Ishikawa (cell line): ENCODE measurements around the gene COL13A1.

ENCODE experiments used
- CEBPB ChIP-seq: IDR thresholded peaks from 2 replicates; pipeline ENCODE4 v1.6.1; 2012
- CREB1 ChIP-seq: IDR thresholded peaks from 2 replicates; pipeline ENCODE4 v1.6.1; 2012; ENCODE audit warnings: low read depth
- EGR1 ChIP-seq: IDR thresholded peaks from 2 replicates; pipeline ENCODE4 v1.6.1; 2012
- EP300 ChIP-seq: IDR thresholded peaks from 2 replicates; pipeline ENCODE4 v1.6.1; 2012; ENCODE audit warnings: borderline replicate concordance
- FOXM1 ChIP-seq: IDR thresholded peaks from 2 replicates; pipeline ENCODE4 v1.6.1; 2012; ENCODE audit warnings: low read depth, borderline replicate concordance
- MAX ChIP-seq: IDR thresholded peaks from 2 replicates; pipeline ENCODE4 v1.6.1; 2012
- NFIC ChIP-seq: IDR thresholded peaks from 2 replicates; pipeline ENCODE4 v1.6.1; 2012
- RAD21 ChIP-seq: IDR thresholded peaks from 2 replicates; pipeline ENCODE4 v1.6.1; 2012; ENCODE audit warnings: low read depth
- REST ChIP-seq: IDR thresholded peaks from 2 replicates; pipeline ENCODE4 v1.6.1; 2012; ENCODE audit warnings: low read depth, mild to moderate bottlenecking
- TAF1 ChIP-seq: IDR thresholded peaks from 2 replicates; pipeline ENCODE4 v1.6.1; 2012; ENCODE audit warnings: low read depth, mild to moderate bottlenecking
- TCF12 ChIP-seq: IDR thresholded peaks from 2 replicates; pipeline ENCODE4 v1.6.1; 2012; ENCODE audit warnings: low read depth
- TEAD4 ChIP-seq: IDR thresholded peaks from 2 replicates; pipeline ENCODE4 v1.6.1; 2012
- USF1 ChIP-seq: IDR thresholded peaks from 2 replicates; pipeline ENCODE4 v1.6.1; 2012
- YY1 ChIP-seq: IDR thresholded peaks from 2 replicates; pipeline ENCODE4 v1.6.1; 2012; ENCODE audit warnings: low read depth
- ZBTB7A ChIP-seq: IDR thresholded peaks from 2 replicates; pipeline ENCODE4 v1.6.1; 2012; ENCODE audit warnings: low read depth

Gene COL13A1

GRCh38 chr10:69867699-69868558 is 66.2 kb downstream of the COL13A1 start:
- no peak for TF ChIP-seq RAD21
- no peak for TF ChIP-seq USF1
- TF ChIP-seq TAF1: no peak
- no peak for TF ChIP-seq CREB1
- no peak for TF ChIP-seq NFIC
- TF ChIP-seq MAX: no peak
- no peak for TF ChIP-seq TEAD4
- no peak for TF ChIP-seq CEBPB
- TF ChIP-seq REST: no peak
- no peak for TF ChIP-seq EGR1
- TF ChIP-seq EP300: no peak

- TF ChIP-seq EP300 (no peak), NFIC (no peak)
These were observed 67.1 kb downstream of the COL13A1 start for GRCh38 chr10:69868821-69869220.

- TF ChIP-seq TEAD4 (no peak), YY1 (no peak), FOXM1 (no peak), TCF12 (no peak), TAF1 (no peak), REST (no peak)
These were observed 67.7 kb downstream of the COL13A1 start for GRCh38 chr10:69869291-69869961.

- no peak for TF ChIP-seq MAX
- TF ChIP-seq RAD21: no peak
- no peak for TF ChIP-seq USF1
- no peak for TF ChIP-seq FOXM1
- no peak for TF ChIP-seq YY1
- TF ChIP-seq NFIC: no peak
- TF ChIP-seq TCF12: no peak
- no peak for TF ChIP-seq CREB1
- no peak for TF ChIP-seq EP300
- no peak for TF ChIP-seq CEBPB
- TF ChIP-seq TEAD4: no peak
- no peak for TF ChIP-seq ZBTB7A
- TF ChIP-seq EGR1: no peak
- TF ChIP-seq REST: no peak
- TF ChIP-seq TAF1: no peak
These were observed 68.9 kb downstream of the COL13A1 start for GRCh38 chr10:69870591-69870990.
